PFSK-1 (cell line): ENCODE data around the gene CDKL4.

ENCODE experiments used
- FOXP2 ChIP-seq: optimal IDR thresholded peaks from 2 replicates; pipeline ENCODE3; 2011; ENCODE audit warnings: borderline replicate concordance, control low read depth, inconsistent platforms; ENCODE audit not compliant: insufficient read depth; ENCODE audit errors: extremely low read length, extremely low read depth
- POLR2AphosphoS5 ChIP-seq: IDR thresholded peaks from 2 replicates; pipeline ENCODE4 v1.6.1; 2012; ENCODE audit warnings: low read depth, mild to moderate bottlenecking, control low read depth, low read length, moderate library complexity
- SIN3A ChIP-seq: IDR thresholded peaks from 2 replicates; pipeline ENCODE4 v1.6.1; 2012; ENCODE audit warnings: mild to moderate bottlenecking, low read length, moderate library complexity, borderline replicate concordance; ENCODE audit not compliant: insufficient read depth
- TAF1 ChIP-seq: IDR thresholded peaks from 2 replicates; pipeline ENCODE4 v1.6.1; 2012; ENCODE audit warnings: low read length, control low read depth, borderline replicate concordance; ENCODE audit not compliant: insufficient read depth
- TF ChIP-seq, protein P1 (sequence below), 2 experiments: IDR thresholded peaks; 2 replicates each; pipeline versions ENCODE4 v1.6.1 to v1.8.0; 2011 to 2012; ENCODE audit warnings: low read depth in 2 of 2, low read length in 2 of 2, control low read depth in 1 of 2, inconsistent platforms in 1 of 2, mild to moderate bottlenecking in 1 of 2, moderate library complexity in 1 of 2; ENCODE audit not compliant: insufficient read depth in 1 of 2

Gene CDKL4

DNA sequence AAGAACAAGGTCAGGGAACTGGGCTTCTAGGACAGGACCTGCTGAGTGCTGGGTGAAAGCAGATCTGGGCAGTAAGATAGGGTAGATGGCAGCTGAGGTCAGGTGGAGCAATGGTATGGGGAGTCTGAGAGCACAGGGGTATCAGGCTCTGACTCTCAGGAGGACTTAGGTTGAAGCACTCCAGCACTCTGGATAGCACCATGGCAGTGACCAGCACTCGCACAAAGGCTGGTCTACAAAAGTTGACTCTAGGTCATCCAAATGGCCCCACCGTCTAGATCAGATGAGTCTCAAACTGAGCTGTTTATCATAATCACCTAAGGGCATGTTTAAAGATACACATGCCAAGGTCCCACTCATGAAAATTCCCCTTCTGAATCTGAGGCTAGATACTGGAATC, 60.1 kb downstream of the CDKL4 start:
- TF ChIP-seq, protein P1, sequence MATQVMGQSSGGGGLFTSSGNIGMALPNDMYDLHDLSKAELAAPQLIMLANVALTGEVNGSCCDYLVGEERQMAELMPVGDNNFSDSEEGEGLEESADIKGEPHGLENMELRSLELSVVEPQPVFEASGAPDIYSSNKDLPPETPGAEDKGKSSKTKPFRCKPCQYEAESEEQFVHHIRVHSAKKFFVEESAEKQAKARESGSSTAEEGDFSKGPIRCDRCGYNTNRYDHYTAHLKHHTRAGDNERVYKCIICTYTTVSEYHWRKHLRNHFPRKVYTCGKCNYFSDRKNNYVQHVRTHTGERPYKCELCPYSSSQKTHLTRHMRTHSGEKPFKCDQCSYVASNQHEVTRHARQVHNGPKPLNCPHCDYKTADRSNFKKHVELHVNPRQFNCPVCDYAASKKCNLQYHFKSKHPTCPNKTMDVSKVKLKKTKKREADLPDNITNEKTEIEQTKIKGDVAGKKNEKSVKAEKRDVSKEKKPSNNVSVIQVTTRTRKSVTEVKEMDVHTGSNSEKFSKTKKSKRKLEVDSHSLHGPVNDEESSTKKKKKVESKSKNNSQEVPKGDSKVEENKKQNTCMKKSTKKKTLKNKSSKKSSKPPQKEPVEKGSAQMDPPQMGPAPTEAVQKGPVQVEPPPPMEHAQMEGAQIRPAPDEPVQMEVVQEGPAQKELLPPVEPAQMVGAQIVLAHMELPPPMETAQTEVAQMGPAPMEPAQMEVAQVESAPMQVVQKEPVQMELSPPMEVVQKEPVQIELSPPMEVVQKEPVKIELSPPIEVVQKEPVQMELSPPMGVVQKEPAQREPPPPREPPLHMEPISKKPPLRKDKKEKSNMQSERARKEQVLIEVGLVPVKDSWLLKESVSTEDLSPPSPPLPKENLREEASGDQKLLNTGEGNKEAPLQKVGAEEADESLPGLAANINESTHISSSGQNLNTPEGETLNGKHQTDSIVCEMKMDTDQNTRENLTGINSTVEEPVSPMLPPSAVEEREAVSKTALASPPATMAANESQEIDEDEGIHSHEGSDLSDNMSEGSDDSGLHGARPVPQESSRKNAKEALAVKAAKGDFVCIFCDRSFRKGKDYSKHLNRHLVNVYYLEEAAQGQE (IDR thresholded peaks at IDR 0.05; ENCODE audit: insufficient read depth in 1 of 2, low read depth in 2 of 2, low read length in 2 of 2) = peak; percentile 64 to 88; a peak in 3 of 4 replicates
- TF ChIP-seq FOXP2 = no peak

DNA sequence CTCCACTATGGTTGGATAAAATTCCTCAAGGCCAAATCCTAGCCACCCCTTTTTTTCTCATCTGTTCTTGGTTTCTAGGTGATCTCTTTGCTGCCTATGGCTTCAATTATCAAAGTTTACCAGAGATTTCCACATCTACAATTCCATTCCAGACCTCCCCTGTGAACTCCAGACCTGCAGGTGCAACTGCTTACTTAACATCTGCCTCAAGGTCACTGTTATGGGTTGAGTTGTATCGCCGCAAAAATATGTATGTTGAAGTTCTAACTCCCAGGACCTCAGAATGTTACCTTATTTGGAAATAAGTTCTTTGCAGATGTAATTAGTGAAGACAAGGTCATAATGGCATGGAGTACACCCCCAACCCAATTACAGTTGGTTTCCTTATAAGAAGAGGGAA, 62.5 kb downstream of the CDKL4 start:
- TF ChIP-seq POLR2AphosphoS5 = no peak
- TF ChIP-seq, protein P1 (IDR thresholded peaks at IDR 0.05; ENCODE audit: insufficient read depth in 1 of 2, low read depth in 2 of 2, low read length in 2 of 2) = no peak
- no peak for TF ChIP-seq TAF1
- no peak for TF ChIP-seq FOXP2
- TF ChIP-seq SIN3A = no peak

DNA sequence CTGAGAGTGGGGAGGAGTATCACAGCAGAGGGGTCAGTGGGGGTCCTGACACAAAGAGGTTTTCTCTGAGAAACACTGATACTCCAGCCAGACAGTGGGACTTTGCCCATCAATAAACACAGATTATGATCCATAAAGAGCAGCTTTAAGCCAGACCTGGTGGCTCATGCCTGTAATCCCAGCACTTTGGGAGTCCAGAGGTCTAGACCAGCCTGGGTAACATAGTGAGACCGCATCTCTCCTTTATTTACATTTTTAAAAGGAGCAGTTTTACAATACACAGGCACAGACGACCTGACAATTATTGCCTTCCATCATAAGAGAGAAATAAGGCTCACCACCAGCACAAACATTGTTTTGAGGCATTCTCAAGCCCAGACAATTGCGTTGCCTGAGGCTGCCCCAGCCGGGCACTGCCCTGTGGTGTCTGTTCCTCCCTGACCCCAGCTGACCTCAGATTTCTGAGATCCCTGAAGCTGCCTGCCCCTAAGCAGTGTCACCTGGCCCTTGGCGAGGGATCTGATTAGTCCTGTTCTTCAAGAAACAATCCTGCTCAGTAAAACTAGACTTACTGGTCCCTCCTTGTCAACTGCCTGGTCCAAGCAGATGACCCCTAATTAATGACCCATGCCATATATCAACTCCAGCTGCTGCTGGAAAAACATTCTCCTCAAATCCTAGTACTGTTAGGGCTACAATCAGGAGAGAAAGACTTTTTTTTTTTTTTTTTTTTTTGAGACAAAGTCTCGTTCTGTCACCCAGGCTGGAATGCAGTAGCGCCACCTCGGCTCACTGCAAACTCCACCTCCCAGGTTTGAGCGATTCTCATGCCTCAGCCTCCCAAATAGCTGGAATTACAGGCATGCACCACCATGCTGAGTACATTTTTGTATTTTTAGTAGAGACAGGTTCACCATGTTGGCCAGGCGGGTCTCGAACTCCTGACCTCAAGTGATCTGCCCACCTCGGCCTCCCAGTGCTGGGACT, 63.5 kb downstream of the CDKL4 start:
- TF ChIP-seq TAF1 (no peak), SIN3A (no peak), FOXP2 (no peak), POLR2AphosphoS5 (no peak)
- TF ChIP-seq, protein P1 (IDR thresholded peaks at IDR 0.05; ENCODE audit: insufficient read depth in 1 of 2, low read depth in 2 of 2, low read length in 2 of 2) = no peak

GRCh38 chr2:39178756-39179155, 65.0 kb downstream of the CDKL4 start:
- no peak for TF ChIP-seq TAF1
- TF ChIP-seq FOXP2 = no peak
- no peak for TF ChIP-seq POLR2AphosphoS5
- TF ChIP-seq SIN3A = no peak
- TF ChIP-seq, protein P1 (IDR thresholded peaks at IDR 0.05; ENCODE audit: insufficient read depth in 1 of 2, low read depth in 2 of 2, low read length in 2 of 2) = no peak

GRCh38 chr2:39176997-39177396, 66.8 kb downstream of the CDKL4 start:
- TF ChIP-seq, protein P1 (IDR thresholded peaks at IDR 0.05; ENCODE audit: insufficient read depth in 1 of 2, low read depth in 2 of 2, low read length in 2 of 2) = no peak
- no peak for TF ChIP-seq FOXP2
- TF ChIP-seq POLR2AphosphoS5 = no peak
- no peak for TF ChIP-seq TAF1
- no peak for TF ChIP-seq SIN3A
